HG02759 (cell line): ENCODE data around the gene GPATCH2.
"Not testable (repeated sequence)": the region's sequence is repeated elsewhere in the genome, so short reads cannot be mapped to it uniquely, and the experiment has no call there.

Source experiments
- ATAC-seq: cut with Tn5 transposase; IDR thresholded peaks from one replicate; pipeline ENCODE4 v1.9.1; 2021; ENCODE audit warnings: mild to moderate bottlenecking, moderate library complexity; ENCODE audit not compliant: unreplicated experiment

The GPATCH2 gene

DNA sequence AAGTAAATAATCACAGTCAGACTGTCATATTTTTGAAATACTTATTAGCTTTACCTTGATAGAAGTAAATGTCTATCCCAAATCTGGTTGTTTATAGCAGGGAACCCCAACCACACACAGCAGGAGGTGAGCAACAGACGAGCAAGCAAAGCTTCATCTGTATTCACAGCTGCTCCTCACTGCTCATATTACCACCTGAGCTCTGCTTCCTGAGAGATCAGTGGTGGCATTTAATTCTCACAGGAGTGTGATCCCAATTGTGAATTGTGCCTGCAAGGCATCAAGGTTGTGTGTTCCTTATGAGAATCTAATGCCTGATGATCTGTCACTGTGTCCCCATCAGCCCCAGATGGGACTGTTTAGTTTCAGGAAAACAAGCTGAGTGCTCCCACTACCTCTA lies 104.3 kb downstream of the GPATCH2 start:
- no peak for ATAC-seq

DNA sequence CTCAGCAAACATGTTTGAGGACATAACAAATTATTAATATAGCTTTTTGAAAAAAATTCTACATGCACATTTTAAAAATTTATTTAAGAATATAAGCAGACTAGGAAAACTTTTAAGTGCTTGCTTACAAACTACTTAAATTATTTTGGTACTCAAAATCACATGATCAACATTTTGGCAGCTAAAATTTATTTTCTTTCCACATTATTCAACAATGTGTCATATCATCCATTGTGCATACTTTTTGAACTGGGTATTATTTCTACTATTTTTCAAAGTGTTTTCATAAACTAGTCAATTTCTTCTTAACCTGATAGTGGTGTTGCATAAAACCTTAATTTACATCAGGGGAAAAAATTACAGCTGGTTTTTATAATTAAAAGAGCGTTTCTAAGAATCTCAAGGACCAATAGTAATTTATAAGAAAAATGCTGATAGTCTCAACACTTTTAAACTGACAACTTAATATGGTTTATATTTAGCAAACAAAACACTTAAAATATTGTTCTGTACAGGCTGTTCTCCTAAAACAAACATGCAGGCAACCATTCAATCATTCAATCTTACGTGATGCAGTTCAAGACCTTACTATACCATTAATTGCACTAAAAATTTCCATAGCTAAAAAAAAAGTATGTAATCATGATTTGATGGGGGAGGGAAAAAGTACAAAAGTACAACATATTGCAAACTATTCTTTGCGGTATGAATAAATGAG lies 105.0 kb downstream of the GPATCH2 start:
- ATAC-seq, result no peak

DNA sequence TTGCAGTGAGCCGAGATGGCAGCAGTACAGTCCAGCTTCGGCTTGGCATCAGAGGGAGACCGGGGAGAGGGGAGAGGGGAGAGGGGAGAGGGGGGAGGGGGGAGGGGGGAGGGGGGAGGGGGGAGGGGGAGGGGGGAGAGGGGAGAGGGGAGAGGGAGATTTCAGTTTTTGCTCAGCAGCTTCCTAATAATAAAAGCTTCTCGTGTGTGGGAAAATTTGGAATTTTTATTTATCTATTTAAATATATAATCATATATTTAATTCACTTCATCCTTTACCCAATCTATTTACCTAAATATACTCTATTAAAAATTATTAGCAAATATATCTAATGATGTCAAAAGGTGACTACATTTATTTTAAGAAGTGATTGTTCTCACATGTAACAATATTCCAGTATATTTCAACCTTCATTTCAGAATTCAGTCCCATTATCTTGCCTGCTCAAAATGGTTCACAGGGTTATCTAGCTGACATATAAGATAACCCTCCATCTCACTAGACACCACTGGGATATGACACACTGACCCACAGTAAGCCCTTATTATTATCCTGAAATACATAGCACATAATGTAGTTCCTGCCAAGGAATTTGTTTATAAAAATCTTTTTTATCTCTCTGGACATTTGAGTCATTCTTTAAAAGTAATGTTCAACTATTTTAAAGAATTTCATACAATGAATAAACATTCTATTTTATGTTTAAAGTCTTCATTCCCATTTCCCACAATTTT lies 105.9 kb downstream of the GPATCH2 start:
- ATAC-seq, result no peak

DNA sequence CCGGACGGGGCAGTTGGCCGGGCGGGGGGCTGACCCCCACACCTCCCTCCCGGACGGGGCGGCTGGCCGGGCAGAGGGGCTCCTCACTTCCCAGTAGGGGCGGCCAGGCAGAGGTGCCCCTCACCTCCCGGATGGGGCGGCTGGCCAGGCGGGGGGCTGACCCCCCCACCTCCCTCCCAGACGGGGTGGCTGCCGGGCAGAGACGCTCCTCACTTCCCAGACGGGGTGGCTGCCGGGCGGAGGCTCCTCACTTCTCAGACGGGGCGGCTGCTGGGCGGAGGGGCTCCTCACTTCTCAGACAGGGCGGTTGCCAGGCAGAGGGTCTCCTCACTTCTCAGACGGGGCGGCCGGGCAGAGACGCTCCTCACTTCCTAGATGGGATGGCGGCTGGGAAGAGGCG lies 107.0 kb downstream of the GPATCH2 start:
- not testable (repeated sequence) for ATAC-seq

DNA sequence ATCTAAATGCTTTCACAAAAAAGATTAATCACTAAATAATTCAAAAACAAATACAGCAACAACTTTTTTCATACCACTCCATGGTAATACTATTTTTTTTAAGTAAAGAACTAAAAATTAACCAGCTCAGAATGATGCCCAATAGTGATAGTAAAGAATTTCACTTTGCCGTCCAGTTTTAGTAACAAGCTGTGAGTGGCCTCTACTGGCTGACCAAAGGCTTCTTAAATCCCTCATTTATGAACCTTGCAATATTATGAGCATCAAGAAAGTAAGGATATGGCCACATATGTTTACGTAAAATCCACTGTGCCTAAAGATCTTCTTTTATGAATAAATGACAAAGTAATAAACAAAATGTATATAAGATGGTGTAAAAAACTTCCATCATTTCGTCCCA lies 108.6 kb downstream of the GPATCH2 start:
- ATAC-seq, result no peak

DNA sequence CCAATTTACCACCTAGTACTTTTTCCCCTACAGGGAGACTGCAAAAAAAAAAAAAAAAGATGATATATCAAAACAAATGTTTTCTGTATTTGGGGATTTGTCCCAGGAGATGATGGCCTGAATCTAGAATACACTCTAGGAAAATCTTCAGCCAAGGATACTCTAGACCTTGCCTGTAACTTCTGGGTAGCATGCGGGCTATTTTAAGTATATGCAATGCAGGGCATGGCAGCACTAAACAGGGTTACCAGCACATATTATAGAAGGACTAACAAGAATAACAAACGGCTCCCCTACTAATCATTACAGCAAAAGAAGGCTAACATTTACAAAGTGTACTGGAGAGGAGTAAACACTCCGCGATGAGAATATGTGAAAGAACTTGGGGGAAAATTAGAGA lies 109.6 kb downstream of the GPATCH2 start:
- ATAC-seq, result no peak

DNA sequence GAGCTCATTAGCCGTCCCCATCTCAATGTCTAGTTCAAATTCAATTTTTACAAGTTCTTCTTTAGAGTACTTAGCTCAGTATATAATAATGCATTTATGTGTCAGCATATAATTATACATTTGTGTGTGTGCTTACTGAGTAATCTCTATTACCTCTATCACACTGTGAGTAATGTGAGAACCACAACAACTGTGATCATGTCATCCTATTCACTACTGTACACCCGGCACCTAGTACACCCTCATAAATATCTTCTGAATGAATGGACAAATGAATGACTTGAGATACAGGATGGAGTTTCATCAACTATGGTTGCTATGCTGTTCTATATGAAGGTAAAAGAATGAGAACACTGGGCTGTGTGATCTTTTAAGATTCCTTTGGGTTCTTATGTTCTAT lies 124.0 kb downstream of the GPATCH2 start:
- ATAC-seq, result no peak

DNA sequence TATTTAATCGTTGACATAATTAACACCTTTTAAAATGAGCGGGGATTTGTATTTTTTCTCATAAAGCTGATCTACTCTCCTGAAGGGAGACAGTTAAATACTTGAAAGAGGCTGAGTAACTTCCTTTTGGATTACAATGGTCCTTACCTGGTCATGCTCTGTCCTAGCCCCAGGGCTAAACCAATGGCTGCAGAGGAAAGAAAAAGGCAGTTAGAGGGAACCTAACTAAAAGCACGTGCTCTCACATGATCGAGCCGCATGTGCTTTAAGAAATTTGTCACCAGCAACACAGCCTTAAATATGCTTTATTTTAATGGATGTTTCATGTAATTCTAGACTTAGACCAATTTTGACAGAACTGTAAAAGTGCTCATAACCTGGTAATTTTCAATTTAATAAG lies 132.7 kb downstream of the GPATCH2 start:
- ATAC-seq, result no peak

DNA sequence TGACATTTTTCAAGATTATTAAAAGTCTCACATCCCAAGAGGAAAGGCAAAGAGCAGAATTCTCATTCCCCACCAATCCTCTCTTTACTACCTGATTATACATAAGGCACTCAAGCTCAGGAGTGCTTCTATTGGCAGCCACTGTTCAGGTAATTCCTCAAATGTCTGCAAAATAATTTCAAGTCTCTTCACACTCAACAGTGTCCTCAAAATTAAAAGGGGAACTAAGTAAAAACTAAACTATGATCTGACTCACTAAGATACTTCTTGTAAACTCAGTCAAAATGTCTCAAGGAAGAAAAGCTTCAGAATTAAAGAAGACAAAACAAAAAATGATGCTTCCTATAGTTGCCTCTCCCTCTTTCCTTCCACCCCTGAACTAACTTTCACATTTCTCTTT lies 135.6 kb downstream of the GPATCH2 start:
- ATAC-seq, result peak; percentile 94

DNA sequence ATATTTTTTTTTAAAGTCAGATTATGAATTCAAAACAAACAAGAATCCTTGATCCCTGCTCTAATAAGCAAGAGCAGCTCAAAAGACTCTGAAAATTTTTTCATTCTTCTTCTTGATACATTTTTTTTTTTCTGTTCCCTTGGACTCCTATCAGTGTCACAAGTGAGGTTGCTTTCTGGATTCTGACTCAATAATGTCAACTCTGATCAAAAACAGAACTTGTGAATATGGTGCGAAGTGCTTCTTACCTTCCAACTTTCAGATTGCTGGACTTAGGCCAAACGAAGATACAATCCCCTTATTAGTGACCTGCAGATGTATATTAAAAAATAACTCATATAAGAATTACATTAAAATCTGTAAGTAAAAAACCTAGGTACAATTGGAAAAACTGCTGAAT lies 136.1 kb downstream of the GPATCH2 start:
- ATAC-seq, result peak; percentile 66

DNA sequence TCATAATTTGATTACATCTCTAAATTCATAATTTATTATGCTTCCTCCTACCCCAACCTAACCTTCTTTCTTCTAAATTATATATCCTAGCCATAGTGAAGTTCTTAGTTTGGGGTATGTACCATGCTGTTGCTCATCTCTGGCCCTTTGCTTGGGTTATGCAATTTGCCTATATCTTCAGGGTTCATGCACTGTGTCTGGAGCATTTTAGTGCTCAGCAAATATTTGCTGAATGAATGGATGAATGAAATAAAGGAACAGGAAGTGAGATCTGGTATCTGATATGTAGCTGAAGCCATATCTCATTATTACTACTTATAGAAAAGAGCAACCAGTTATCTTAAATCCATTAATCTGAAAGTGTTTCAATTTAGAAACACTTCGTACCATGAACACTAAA lies 137.6 kb downstream of the GPATCH2 start:
- ATAC-seq, result no peak

DNA sequence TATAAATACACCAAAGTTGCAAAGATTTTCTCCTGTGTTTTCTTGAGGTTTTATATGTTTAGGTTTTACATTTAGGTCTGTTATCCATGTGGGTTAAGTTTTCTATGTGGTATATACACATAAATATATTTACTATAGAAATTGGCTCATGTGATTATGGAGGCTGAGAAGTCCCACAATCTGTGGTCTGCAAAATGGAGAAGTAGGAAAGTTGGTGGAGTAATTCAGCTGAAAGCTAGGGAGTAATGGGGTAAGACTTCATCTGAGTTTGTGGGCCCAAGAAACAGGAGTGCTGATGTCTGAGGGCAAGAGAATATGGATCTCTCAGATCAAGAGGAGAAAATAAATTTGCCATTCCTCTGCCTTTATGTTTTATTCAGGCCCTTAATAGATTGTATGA lies 146.0 kb downstream of the GPATCH2 start:
- ATAC-seq, result no peak

DNA sequence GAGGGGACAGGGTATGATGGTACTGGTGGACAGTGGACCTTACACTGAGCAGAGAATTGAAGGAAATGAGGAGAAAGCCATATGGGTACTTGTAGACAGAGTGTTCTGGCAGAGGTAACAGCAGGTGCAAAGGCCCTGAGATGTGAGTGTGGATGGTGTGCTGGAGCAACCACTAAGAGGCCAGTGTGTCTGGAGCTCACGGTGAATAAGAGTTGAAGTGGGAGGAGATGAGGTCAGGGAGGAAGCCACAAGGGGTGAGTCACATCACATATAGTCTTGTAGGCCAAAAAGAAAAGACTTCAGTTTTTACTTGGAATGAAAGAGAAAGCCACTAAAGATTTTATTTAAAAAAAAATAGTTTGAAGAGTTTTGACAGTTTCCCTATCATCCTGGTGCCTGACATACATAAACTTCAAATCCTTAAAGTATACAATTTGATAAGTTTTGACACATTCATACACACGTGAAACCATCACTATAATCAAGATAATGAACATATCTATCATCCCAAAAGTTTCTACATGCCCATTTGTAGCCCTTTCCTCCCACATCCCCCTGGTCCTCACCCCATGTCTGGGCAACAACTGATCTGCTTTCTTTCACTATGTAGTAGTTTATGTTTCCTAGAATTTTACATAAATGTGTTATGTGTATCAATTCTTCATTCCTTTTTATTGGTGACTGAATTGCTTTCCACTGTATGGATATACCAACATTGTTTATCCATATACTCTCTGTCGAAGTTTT lies 148.4 kb downstream of the GPATCH2 start:
- peak; percentile 99 for ATAC-seq

DNA sequence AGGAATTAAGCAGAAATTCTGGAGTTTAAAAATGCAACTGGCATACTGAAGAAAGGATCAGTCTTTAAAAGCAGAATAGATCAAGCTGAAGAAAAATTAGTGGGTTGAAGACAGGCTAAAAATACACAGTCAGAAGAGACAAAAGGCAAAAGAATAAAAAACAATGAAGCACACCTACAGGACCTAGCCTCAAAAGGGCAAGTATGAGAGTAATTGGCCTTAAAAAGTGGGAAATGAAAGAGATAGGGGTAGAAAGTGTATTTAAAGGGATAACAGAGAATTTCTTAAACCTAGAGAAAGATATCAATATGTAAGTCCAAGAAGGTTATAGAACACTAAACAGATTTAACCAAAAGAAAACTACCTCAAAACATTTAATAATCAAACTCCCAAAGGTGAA lies 152.4 kb downstream of the GPATCH2 start:
- no peak for ATAC-seq

DNA sequence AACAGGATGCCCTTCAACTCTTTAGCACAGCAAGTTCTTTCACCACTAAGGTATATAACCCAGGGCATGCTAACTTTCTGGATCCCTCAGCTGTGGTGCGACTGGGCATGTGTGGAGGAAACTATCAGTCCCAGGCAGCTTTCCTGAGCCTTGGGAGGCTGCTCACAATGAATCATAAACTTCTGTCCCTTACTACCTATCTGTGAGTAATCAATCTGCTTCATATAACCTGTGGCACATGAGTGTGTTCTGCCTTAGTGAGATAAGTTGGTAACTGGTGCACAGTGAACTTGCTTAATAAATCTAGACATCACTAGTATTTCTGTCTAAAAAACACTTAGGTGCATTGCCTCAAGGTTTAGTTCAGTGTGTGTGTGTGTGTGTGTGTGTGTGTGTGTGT lies 158.0 kb downstream of the GPATCH2 start:
- ATAC-seq, result no peak

DNA sequence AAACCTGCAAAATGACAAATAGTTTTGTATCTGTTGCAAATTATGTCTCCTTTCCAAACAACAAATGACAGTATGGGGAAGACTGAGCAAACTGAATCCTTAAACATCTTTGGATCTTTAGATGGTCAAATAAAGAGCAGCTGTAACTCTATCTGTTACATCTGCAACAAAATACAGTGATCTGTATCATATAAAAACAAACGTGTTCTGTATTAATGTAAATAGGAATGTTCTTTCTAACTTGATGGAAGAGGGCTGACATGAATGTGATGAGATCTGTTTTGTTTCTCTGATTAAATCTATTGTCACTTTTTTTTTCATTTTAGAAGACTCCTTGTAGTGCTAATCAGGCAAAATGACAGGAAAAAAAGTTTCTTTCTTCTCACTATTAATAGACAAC lies 159.5 kb downstream of the GPATCH2 start:
- no peak for ATAC-seq

DNA sequence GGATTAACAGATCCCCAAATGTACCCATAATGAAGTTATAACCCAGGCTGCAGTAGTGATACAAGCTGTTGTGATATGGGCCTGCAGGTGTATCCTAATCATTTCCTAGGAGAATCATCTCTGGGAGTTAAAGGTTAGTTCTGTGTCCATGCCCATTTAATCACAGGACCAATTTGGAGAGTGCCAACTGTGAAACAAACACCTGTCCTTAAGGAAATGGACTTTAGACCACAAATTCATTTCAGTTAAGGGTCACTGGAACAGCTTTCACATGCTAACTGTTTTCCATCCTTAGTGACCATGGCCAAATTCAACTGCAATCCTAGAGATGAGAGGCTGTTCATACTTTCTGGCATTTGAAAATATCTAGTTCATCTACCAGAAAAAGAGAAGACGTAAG lies 160.9 kb downstream of the GPATCH2 start:
- ATAC-seq, result no peak

DNA sequence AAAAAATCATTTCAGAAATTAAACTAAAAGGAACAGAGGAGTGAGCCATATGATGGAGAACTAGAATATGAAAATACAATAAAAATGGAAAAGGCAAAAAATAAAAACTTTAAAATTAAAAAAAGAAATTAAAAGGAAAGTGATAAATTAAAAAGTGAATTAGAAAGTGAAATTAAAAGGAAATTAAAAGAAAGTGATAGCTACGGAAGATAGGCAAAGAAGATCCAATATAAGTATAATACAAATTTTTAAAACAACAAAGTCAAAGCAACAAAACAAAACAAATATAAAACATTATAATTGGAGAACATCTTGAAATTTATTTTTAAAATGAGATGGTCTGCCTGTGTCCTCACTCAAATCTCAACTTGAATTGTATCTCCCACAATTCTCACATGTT lies 165.8 kb downstream of the GPATCH2 start:
- ATAC-seq, result no peak

DNA sequence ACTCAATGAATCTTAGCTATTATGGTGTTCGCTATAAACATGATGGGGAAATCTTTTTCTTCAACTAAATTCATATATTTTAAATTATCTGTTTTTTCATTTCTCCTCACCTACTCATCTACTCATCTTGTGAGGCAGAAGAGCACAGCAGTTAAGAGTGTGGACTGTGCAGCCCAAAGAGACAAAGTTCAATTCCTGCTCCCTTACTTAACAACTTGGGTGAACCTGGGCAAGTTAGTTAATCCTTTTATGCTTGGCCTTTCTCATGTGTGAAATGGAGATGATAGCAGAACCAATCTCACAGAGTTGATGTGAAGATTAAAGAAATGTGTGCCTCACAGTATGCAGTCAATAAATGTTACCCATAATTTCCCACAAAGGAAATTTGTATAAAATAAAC lies 168.2 kb downstream of the GPATCH2 start:
- no peak for ATAC-seq

DNA sequence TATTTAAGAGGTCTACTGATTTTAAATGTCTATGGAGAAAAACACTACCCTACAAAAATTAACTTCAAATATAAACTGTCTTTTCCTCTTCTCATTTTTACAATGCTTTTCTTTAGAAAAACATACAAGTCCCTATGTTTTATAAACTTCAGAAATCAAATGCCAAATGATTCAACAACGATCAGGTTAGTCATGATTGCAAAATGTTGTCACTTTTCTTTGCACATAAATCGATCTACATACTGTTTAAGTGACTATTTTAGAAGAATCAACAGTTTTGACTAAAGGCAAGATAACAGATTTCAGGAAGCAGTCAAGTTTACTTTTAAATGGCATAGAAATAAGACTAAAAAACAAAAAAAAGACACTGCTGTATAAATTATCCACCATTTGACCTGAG lies 168.7 kb downstream of the GPATCH2 start:
- no peak for ATAC-seq

DNA sequence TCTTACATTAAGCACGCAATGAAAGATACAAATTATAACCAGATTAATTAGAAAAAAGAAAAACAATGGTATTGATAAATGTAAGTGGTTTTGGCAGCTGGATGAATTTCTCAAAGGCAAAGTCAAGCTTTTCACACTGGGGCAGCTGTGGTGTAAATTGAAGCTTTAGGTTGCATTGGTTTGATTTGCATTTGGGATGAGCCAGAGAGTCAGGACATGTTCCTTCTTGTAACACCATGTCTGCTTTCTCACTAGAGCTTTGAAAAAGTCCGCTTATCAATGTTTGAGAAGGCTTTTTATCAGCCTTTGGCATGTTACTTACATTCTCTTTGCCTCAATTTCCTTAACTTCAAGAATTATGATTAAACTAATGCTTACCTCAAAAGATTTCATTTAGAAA lies 173.9 kb downstream of the GPATCH2 start:
- ATAC-seq, result no peak

DNA sequence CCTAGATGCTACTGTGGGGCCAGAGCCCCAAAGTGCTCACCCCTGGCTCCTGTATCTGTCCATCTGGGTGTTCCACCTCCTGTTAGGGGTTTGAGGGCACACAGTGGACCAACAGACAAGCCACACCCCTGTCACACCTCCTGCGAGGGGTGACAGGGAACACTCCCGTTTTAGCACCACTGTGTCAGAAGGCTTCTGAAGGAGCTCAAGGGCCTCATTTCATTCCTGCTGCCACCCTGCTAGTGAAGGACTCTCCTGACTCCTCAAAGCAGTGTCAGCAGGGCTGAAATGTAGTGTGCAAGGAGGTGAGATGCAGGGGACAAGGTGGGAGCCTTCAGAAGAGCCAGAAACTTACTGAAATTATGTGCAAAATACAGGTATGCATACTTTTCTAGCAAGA lies 174.6 kb downstream of the GPATCH2 start:
- no peak for ATAC-seq
